IPS-15b (cell line): Measurements from ENCODE around the gene B4GALNT2.
"Not testable (repeated sequence)": the region's sequence is repeated elsewhere in the genome, so short reads cannot be mapped to it uniquely, and the experiment has no call there.

Experiments used
- H3K27me3 ChIP-seq: one replicate; pipeline ENCODE4 v1.6.1; 2013; ENCODE audit warnings: low read length; ENCODE audit not compliant: control insufficient read depth, insufficient read depth
- H3K36me3 ChIP-seq: one replicate; pipeline ENCODE4 v1.6.1; 2013; ENCODE audit warnings: low read length; ENCODE audit not compliant: control insufficient read depth, insufficient read depth
- H3K4me1 ChIP-seq: one replicate; pipeline ENCODE4 v1.6.1; 2013; ENCODE audit warnings: mild to moderate bottlenecking, low read length; ENCODE audit not compliant: control insufficient read depth, insufficient read depth
- H3K4me3 ChIP-seq: one replicate; pipeline ENCODE4 v1.5.1; 2013; ENCODE audit warnings: low read depth, low read length
- H3K9ac ChIP-seq: one replicate; pipeline ENCODE4 v1.6.1; 2013; ENCODE audit warnings: low read depth, mild to moderate bottlenecking, low read length
- H3K9me3 ChIP-seq: one replicate; pipeline ENCODE4 v1.6.1; 2013; ENCODE audit warnings: mild to moderate bottlenecking, low read length; ENCODE audit not compliant: control insufficient read depth, insufficient read depth

Gene B4GALNT2

DNA sequence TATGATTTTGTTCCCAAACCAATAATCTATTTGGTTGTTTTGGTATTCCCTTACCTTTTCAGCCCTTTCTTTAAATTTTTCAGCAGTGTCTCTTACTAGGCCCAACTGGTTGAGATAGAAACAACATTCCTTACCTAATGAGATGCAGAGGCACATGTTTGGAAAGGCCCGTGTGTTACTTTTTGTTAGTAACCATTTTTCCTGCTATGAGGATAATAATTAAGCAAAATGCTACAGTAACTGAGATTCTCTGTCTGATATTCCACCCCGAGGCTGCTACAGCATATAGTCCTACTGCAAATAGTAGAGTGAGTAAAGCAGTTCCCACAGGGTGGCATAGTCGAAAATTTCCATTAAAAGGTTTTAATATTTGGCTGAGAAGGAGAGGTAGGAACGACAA, 10.0 kb upstream of the B4GALNT2 start:
- Histone ChIP-seq H3K27me3 (no peaks in the 10 kb centered on the region), H3K4me3 (no peak overlapping the region), H3K9ac (no peak overlapping the region), H3K4me1 (no peaks in the 10 kb centered on the region), H3K9me3 (no peaks in the 10 kb centered on the region), H3K36me3 (no peaks in the 10 kb centered on the region)

DNA sequence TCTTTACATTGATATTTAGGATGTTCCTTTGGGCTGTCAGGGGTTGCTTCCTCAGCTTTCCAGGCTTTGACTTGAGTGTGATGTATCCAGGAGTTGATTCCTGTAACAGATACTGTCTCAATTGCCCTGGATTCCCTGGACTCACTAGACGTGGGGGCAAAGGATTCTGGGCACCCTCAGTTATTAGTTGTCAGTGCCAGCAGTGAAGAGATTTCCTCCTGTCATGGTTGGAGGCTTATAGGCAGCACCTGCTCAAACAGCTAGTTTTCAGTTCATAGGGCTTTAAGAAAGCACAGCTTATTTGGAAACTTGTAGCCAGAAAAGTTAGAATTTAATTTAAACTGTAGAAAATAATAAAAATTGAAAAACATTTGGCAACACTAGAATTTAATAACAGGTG, 9.5 kb upstream of the B4GALNT2 start:
- Histone ChIP-seq H3K4me1 (no peaks in the 10 kb centered on the region), H3K9me3 (no peaks in the 10 kb centered on the region), H3K9ac (no peak overlapping the region), H3K27me3 (no peaks in the 10 kb centered on the region), H3K4me3 (no peak overlapping the region), H3K36me3 (no peaks in the 10 kb centered on the region)

DNA sequence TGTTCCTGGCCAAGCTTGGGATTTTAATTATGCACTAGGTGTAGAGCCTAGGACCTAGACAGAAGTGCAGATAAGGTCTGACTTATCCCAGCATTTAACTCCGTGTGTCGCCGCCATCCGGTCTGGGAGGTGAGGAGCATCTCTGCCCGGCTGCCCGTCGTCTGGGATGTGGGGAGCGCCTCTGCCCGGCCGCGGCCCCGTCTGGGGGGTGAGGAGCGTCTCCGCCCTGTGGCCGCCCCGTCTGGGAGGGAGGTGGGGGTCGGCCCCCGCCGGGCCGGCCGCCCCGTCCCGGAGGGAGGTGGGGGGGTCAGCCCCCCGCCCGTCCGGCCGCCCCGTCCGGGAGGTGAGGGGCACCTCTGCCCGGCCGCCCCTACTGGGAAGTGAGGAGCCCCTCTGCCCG, 7.1 kb upstream of the B4GALNT2 start:
- H3K4me1 ChIP-seq = no peaks in the 10 kb centered on the region
- H3K9me3 ChIP-seq = peaks cover 8% of the 10 kb centered on the region
- no peaks in the 10 kb centered on the region for H3K36me3 ChIP-seq
- no peak overlapping the region for H3K4me3 ChIP-seq
- H3K27me3 ChIP-seq = peaks cover 3% of the 10 kb centered on the region
- H3K9ac ChIP-seq = no peak overlapping the region

DNA sequence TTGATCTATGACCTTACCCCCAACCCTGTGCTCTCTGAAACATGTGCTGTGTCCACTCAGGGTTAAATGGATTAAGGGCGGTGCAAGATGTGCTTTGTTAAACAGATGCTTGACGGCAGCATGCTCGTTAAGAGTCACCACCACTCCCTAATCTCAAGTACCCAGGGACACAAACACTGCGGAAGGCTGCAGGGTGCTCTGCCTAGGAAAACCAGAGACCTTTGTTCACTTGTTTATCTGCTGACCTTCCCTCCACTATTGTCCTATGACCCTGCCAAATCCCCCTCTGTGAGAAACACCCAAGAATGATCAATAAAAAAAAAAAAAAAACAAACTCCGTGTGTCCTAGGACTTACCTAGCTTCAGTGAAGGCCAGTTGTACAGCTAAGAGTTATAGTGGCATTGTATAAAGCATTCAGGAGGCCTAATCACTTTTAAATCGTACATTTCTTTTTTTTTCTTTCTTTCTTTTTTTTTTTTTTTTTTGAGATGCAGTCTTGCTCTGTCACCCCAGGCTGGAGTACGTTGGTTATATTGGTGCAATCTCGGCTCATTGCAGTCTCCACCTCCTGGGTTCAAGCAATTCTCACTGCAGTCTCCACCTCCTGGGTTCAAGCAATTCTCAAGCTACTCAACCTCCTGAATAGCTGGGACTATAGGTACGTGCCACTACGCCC, 6.2 kb upstream of the B4GALNT2 start:
- H3K4me1 ChIP-seq, H3K9ac ChIP-seq, H3K4me3 ChIP-seq, H3K36me3 ChIP-seq, H3K9me3 ChIP-seq: not testable (repeated sequence)
- H3K27me3 ChIP-seq = peaks cover 12% of the 10 kb centered on the region

DNA sequence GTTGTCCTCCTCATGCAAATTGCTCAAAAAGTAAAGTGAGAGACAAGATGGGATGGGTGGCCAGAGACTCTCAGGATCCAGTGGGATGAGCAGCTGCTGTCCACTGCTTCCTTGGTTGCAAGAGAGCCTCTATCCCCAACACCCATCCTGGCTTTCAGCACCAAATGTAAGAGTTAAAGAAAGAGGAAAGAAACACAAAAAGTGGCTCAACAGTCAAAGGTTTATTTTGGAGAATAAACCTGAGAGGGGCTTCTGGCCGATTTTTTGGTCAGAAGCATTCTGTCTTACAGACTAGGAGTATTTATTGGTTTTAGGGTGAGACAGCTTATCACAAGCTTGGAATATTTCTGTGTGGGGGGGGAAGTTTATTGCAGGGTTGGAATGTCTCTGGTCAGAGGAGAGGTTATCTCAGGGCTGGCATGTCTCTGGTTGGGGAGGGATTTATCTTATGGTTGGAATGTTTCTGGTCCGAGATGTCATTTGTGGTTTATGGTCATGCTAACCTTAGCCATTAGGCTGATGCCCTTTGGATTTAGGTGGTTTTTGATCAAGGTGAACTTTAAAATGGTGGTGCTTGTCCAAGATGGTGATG, 3.1 kb upstream of the B4GALNT2 start:
- H3K4me3 ChIP-seq, H3K36me3 ChIP-seq, H3K4me1 ChIP-seq, H3K9me3 ChIP-seq, H3K9ac ChIP-seq: not testable (repeated sequence)
- peaks cover 41% of the 10 kb centered on the region for H3K27me3 ChIP-seq

DNA sequence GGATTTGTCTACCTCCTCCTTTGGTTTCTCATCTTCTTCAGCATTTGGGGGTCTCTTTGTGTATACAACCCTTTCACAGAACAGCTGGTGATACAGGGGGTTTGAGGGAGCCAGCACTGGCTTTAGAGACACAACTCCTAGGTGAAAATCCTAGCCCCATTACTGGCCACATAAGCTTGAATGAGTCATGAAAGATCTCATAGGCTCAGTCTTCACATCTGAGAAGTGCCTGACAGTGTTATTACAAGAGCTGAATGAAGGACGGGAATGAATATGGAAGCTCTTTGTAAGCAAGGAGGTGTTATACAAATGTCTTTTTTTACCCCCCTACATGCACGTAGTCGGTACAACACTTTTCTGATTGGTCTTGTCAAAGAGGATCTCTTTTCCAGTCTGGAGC, 1.7 kb upstream of the B4GALNT2 start:
- Histone ChIP-seq H3K36me3 (no peaks in the 10 kb centered on the region), H3K4me3 (no peak overlapping the region), H3K4me1 (no peaks in the 10 kb centered on the region), H3K9ac (no peak overlapping the region), H3K27me3 (peaks cover 41% of the 10 kb centered on the region), H3K9me3 (peaks cover 8% of the 10 kb centered on the region)

DNA sequence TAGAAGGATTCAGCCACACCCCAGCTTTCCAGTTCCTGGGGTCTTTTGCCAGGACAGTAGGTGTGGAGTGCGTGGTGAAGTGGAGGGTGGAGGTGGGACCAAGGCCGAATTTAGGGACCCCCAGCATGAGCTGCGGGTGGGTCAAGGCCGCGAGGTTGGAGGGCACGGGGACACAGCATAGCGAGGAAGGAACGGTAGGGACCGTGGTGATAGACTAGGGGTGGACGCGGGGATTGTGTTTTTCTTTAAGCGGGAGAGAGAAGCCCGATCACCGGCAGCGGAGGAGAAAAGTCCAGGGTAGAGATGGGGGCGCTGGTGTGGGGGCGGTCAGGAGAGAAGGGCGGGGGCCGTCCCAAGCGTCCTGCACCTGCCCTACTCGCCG, 261 bp upstream of the B4GALNT2 start:
- H3K4me1 ChIP-seq = no peaks in the 10 kb centered on the region
- peaks cover 41% of the 10 kb centered on the region for H3K27me3 ChIP-seq
- H3K9me3 ChIP-seq = peaks cover 8% of the 10 kb centered on the region
- H3K4me3 ChIP-seq = peak overlapping the region; percentile 63
- H3K36me3 ChIP-seq = no peaks in the 10 kb centered on the region
- H3K9ac ChIP-seq = peak overlapping the region; percentile 47

DNA sequence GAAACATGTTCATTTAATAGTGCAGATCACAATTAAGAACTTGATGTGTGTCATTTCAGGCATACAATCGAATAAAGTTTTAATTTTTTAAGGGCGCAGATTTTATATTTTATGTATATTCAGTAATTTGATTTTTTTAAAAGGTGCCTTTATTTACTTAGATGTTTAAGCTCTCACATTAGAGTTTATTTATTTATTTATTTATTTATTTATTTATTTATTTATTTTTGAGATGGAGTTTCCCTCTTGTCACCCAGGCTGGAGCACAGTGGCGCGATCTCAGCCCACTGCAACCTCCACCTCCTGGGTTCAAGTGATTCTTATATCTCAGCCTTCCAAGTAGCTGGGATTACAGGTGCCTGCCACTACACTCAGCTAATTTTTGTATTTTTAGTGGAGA, 3.8 kb downstream of the B4GALNT2 start:
- Histone ChIP-seq H3K4me3 (no peak overlapping the region), H3K9me3 (no peaks in the 10 kb centered on the region), H3K27me3 (peaks cover 29% of the 10 kb centered on the region), H3K4me1 (no peaks in the 10 kb centered on the region), H3K9ac (no peak overlapping the region), H3K36me3 (no peaks in the 10 kb centered on the region)

DNA sequence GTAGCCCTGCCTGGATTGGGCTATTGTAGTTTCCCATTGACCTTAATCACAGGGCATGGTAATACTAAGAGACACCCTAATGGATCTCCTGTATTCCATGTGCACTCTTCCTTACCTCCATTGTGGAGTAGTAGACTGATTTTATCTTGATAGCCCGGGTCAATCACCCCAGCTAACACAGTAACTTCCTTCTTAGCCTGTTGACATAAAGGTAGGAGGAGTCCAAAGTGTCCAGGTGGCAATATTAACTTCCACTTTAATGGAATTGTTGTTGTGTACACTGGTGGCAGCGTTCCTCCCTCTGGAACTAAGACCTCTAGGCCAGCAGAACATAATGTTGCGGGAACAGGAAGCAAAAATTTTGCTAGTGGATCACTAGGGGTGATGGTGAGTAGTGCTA, 13.1 kb downstream of the B4GALNT2 start:
- H3K9ac ChIP-seq, H3K4me3 ChIP-seq, H3K27me3 ChIP-seq, H3K9me3 ChIP-seq, H3K4me1 ChIP-seq, H3K36me3 ChIP-seq: not testable (repeated sequence)

DNA sequence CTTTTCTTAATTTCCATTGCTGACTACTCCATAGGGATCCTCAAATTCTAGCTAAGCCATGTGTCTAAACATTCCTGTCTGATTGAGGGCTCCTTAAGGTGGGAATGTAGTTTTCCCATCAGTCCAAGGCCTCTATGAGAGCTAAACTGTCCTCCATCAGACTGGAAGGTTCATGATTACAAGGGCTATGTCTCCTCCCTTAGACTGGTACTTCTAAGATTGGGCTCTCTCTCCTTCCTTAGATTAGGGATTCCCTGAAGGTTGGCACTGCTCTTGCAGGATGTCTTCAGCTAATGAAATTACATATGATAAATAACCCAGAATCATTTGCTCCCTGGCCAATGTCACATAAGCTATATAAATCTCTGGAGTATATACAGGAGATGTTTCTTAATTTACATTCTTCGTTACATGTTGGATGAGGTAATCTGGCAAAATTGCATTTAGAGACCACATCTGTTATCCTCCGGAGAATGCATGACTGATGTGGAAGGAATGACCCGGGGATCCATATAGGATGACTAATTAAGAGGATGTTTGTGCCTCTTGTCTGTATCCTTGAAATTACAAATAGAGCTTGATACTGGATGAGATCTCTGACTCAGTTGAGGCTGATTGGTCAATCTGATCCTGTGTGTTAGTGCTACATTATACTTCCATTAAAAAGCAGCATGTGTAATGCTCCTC, 14.2 kb downstream of the B4GALNT2 start:
- no peak overlapping the region for H3K9ac ChIP-seq
- no peaks in the 10 kb centered on the region for H3K36me3 ChIP-seq
- H3K9me3 ChIP-seq = no peaks in the 10 kb centered on the region
- no peak overlapping the region for H3K4me3 ChIP-seq
- no peaks in the 10 kb centered on the region for H3K27me3 ChIP-seq
- peaks cover 2% of the 10 kb centered on the region for H3K4me1 ChIP-seq

DNA sequence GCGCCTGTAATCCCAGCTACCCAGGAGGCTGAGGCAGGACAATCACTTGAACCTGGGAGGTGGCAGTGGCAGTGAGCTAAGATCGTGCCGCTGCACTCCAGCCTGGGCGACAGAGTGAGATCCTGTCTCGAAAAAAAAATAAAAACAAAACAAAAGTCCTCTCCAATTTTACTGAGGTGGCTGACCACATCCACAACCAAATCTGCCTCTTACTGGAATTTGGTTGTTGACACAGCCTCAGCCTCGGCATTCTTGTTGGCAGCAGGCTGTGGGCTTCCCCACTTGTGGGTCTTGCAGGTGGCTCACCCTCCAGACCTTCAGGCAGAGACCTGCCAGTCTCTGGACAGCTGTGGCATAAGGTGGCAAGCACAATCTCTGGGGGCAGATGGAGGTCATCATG, 15.6 kb downstream of the B4GALNT2 start:
- Histone ChIP-seq H3K27me3 (no peaks in the 10 kb centered on the region), H3K4me3 (no peak overlapping the region), H3K4me1 (no peaks in the 10 kb centered on the region), H3K9ac (no peak overlapping the region), H3K36me3 (no peaks in the 10 kb centered on the region), H3K9me3 (no peaks in the 10 kb centered on the region)

DNA sequence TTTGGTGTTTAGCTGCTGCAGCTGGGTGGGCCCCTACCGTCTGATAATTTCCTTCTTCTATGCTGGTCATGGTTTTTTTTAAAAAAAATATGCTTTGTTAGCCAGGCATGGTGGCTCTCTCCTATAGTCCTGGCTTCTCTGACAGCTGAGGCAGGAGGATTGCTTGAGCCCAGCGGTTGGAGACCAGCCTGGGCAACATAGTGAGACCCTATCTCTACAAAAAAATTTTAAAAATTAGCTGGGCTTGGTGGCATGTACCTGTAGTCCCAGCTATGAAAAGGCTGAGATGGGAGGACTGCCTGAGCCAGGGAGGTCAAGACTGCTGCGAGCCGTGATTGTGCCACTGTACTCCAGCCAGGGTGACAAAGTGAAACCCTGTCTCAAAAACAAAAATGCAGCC, 19.4 kb downstream of the B4GALNT2 start:
- Histone ChIP-seq H3K4me3 (no peak overlapping the region), H3K9me3 (no peaks in the 10 kb centered on the region), H3K36me3 (no peaks in the 10 kb centered on the region), H3K27me3 (no peaks in the 10 kb centered on the region), H3K4me1 (no peaks in the 10 kb centered on the region), H3K9ac (no peak overlapping the region)
